Stimulated activated CD4-positive, alpha-beta T cell treated with anti-CD3 and anti-CD28 coated beads, Interleukin-2, amount 100 ng/mL, for 24 hours (primary cell): Measurements from ENCODE around the gene AGXT.

ENCODE experiments used
- DNase-seq, 2 donors: peaks; one replicate each; pipeline ENCODE4 v3.0.0-alpha.2; 2020

Gene AGXT

GRCh38 chr2:240869956-240870875, 1.6 kb downstream of the AGXT start:
- DNase-seq, result no peak

- DNase-seq, result no peak
These were observed 2.7 kb downstream of the AGXT start for GRCh38 chr2:240871071-240871958.

GRCh38 chr2:240872317-240873097, 3.9 kb downstream of the AGXT start:
- DNase-seq, result no peak

GRCh38 chr2:240873098-240873788, 4.6 kb downstream of the AGXT start:
- DNase-seq, result no peak

GRCh38 chr2:240873805-240874714, 5.4 kb downstream of the AGXT start:
- DNase-seq, result no peak

GRCh38 chr2:240874715-240875227, 6.1 kb downstream of the AGXT start:
- DNase-seq, result no peak

GRCh38 chr2:240875228-240876034, 6.8 kb downstream of the AGXT start:
- no peak for DNase-seq

GRCh38 chr2:240876035-240876474, 7.4 kb downstream of the AGXT start:
- DNase-seq, result no peak

GRCh38 chr2:240876475-240877251, 8.0 kb downstream of the AGXT start:
- DNase-seq, result no peak

GRCh38 chr2:240877460-240878340, 9.1 kb downstream of the AGXT start:
- no peak for DNase-seq

GRCh38 chr2:240878341-240878936, 9.8 kb downstream of the AGXT start:
- no peak for DNase-seq

GRCh38 chr2:240879105-240879504, 10.5 kb downstream of the AGXT start:
- DNase-seq, result no peak

GRCh38 chr2:240881913-240882312, 13.3 kb downstream of the AGXT start:
- no peak for DNase-seq

GRCh38 chr2:240884221-240884620, 15.6 kb downstream of the AGXT start:
- DNase-seq, result no peak

GRCh38 chr2:240884745-240885144, 16.1 kb downstream of the AGXT start:
- DNase-seq, result no peak

GRCh38 chr2:240885566-240885965, 16.9 kb downstream of the AGXT start:
- no peak for DNase-seq

GRCh38 chr2:240886023-240886565, 17.5 kb downstream of the AGXT start:
- DNase-seq, result no peak
